ENCODE data around the gene NELFCD. TPM values are rescaled to one million over a fixed set of nuclear protein-coding genes. Genes with fewer than 3 reads are reported as not detected.

NELFCD gene
- total and polyA plus RNA-seq, 2 donors: 42.2 to 60.6 TPM

DNA sequence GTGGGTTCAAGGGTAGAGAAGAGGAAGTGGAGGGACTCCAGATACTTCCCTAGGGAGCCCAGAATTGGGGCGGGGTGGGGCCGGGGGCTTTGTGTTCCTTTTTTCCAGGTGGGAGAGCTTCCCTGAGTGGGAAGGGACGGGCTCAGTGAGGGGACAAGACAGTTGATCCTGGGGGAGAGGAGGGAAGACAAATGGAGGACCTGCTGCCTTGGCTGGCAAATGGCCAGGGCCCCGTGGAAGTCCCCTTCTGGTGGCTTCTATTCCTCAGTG is 23.4 kb downstream of the NELFCD start:
- Histone ChIP-seq H3K4me1 (ENCODE audit: control insufficient read depth in 2 of 2, insufficient read depth in 2 of 2, low read length in 2 of 2) (peaks cover 18 to 21% of the 10 kb centered on the region in 2 donors), H3K27ac (ENCODE audit: low read depth in 1 of 2, low read length in 1 of 2) (peak overlapping the region in 1 of 2 donors; percentile 0), H3K27me3 (ENCODE audit: control insufficient read depth in 2 of 2, insufficient read depth in 1 of 2, low read length in 1 of 2) (peaks cover 21 to 57% of the 10 kb centered on the region in 2 donors), H3K4me3 (ENCODE audit: low read length in 2 of 2) (no peak overlapping the region), H3K9me3 (ENCODE audit: control insufficient read depth in 2 of 2, insufficient read depth in 1 of 2, low read length in 1 of 2) (no peaks in the 10 kb centered on the region), H3K36me3 (ENCODE audit: control insufficient read depth in 2 of 2, insufficient read depth in 2 of 2, low read length in 1 of 2) (no peaks in the 10 kb centered on the region)
- 19% methylated on average over 4 of the region's 4 CpGs for WGBS
- DNase-seq (ENCODE audit: low read depth in 6 of 9, low spot score in 9 of 9): no peak

- peaks cover 23 to 57% of the 10 kb centered on the region in 2 donors for H3K27me3 ChIP-seq (ENCODE audit: control insufficient read depth in 2 of 2, insufficient read depth in 1 of 2, low read length in 1 of 2)
- WGBS: 8% methylated on average over 17 of the region's 17 CpGs
- H3K4me1 ChIP-seq (ENCODE audit: control insufficient read depth in 2 of 2, insufficient read depth in 2 of 2, low read length in 2 of 2): peaks cover 18 to 21% of the 10 kb centered on the region in 2 donors
- H3K36me3 ChIP-seq (ENCODE audit: control insufficient read depth in 2 of 2, insufficient read depth in 2 of 2, low read length in 1 of 2): no peaks in the 10 kb centered on the region
- H3K27ac ChIP-seq (ENCODE audit: low read depth in 1 of 2, low read length in 1 of 2): peak overlapping the region; percentile 26 to 36
- no peaks in the 10 kb centered on the region for H3K9me3 ChIP-seq (ENCODE audit: control insufficient read depth in 2 of 2, insufficient read depth in 1 of 2, low read length in 1 of 2)
- H3K4me3 ChIP-seq (ENCODE audit: low read length in 2 of 2): no peak overlapping the region
- DNase-seq (ENCODE audit: low read depth in 6 of 9, low spot score in 9 of 9): peak in 2 of 9 donors; percentile 32 to 61
Observed at GRCh38 chr20:59004763-59005522, 23.9 kb downstream of the NELFCD start.

DNA sequence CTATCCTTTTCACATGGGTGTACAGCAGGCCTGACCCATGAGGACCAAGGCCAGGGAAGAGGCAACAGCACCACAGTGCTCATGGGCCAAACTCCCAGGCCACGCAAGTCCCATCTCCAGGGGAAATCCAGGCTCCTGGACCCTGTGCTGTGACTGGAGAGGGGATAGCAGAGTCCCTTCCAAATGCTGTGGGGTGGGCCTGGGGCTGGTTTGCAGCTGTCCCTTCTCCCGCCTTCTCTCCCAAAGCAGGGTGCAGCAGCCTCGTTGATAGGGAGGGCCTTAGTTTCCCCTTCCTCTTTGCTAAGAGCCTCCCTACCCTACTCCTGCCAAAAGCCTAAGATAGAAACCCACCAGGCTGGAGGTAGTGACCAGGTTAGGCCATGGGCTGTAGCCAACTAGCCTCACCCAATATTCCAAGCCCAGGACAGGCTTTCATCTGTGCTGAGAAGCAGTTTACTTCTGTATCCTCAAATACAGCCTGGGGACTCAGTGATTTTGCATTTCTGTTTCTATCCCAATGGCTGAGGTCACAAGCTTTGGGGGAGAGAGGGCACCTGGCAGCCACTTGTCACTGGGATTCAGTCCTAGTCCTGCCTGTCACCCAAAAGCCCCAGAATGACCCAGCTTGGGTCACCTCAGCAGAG is 24.6 kb downstream of the NELFCD start:
- peaks cover 18 to 27% of the 10 kb centered on the region in 2 donors for H3K4me1 ChIP-seq (ENCODE audit: control insufficient read depth in 2 of 2, insufficient read depth in 2 of 2, low read length in 2 of 2)

GRCh38 chr20:59006167-59006863 is 25.3 kb downstream of the NELFCD start:
- WGBS: 58% methylated on average over 29 of the region's 29 CpGs
- Histone ChIP-seq H3K27ac (ENCODE audit: low read depth in 1 of 2, low read length in 1 of 2) (peak overlapping the region; percentile 26 to 54), H3K36me3 (ENCODE audit: control insufficient read depth in 2 of 2, insufficient read depth in 2 of 2, low read length in 1 of 2) (no peaks in the 10 kb centered on the region), H3K27me3 (ENCODE audit: control insufficient read depth in 2 of 2, insufficient read depth in 1 of 2, low read length in 1 of 2) (peaks cover 23 to 57% of the 10 kb centered on the region in 2 donors), H3K4me1 (ENCODE audit: control insufficient read depth in 2 of 2, insufficient read depth in 2 of 2, low read length in 2 of 2) (peaks cover 18 to 31% of the 10 kb centered on the region in 2 donors), H3K9me3 (ENCODE audit: control insufficient read depth in 2 of 2, insufficient read depth in 1 of 2, low read length in 1 of 2) (no peaks in the 10 kb centered on the region), H3K4me3 (ENCODE audit: low read length in 2 of 2) (peak overlapping the region; percentile 33 to 55)
- no peak for DNase-seq (ENCODE audit: low read depth in 6 of 9, low spot score in 9 of 9)

More for the DNA sequence above, 24.6 kb downstream of the NELFCD start:
- Histone ChIP-seq H3K27ac (ENCODE audit: low read depth in 1 of 2, low read length in 1 of 2) (peak overlapping the region; percentile 26 to 56), H3K36me3 (ENCODE audit: control insufficient read depth in 2 of 2, insufficient read depth in 2 of 2, low read length in 1 of 2) (no peaks in the 10 kb centered on the region), H3K27me3 (ENCODE audit: control insufficient read depth in 2 of 2, insufficient read depth in 1 of 2, low read length in 1 of 2) (peaks cover 23 to 57% of the 10 kb centered on the region in 2 donors), H3K4me3 (ENCODE audit: low read length in 2 of 2) (peak overlapping the region in 1 of 2 donors; percentile 33), H3K9me3 (ENCODE audit: control insufficient read depth in 2 of 2, insufficient read depth in 1 of 2, low read length in 1 of 2) (no peaks in the 10 kb centered on the region)
- WGBS: 82% methylated on average over 3 of the region's 3 CpGs
- DNase-seq (ENCODE audit: low read depth in 6 of 9, low spot score in 9 of 9): no peak

GRCh38 chr20:59006864-59007664 is 26.0 kb downstream of the NELFCD start, which contains the start of gene CTSZ:
Gene CTSZ, minus strand, starts transcription at chr20:59007254. Its CDS starts 126 bp downstream, at chr20:59007128.
- no peak for DNase-seq (ENCODE audit: low read depth in 6 of 9, low spot score in 9 of 9)
- Histone ChIP-seq H3K9me3 (ENCODE audit: control insufficient read depth in 2 of 2, insufficient read depth in 1 of 2, low read length in 1 of 2) (no peaks in the 10 kb centered on the region), H3K27me3 (ENCODE audit: control insufficient read depth in 2 of 2, insufficient read depth in 1 of 2, low read length in 1 of 2) (peaks cover 23 to 57% of the 10 kb centered on the region in 2 donors), H3K36me3 (ENCODE audit: control insufficient read depth in 2 of 2, insufficient read depth in 2 of 2, low read length in 1 of 2) (no peaks in the 10 kb centered on the region), H3K27ac (ENCODE audit: low read depth in 1 of 2, low read length in 1 of 2) (peak within 1 kb of the TSS; percentile 26 to 60), H3K4me3 (ENCODE audit: low read length in 2 of 2) (peak within 1 kb of the TSS; percentile 33 to 55), H3K4me1 (ENCODE audit: control insufficient read depth in 2 of 2, insufficient read depth in 2 of 2, low read length in 2 of 2) (peaks cover 18 to 36% of the 10 kb centered on the region in 2 donors)
- 4% methylated on average over 82 of the region's 82 CpGs for WGBS

- H3K27me3 ChIP-seq (ENCODE audit: control insufficient read depth in 2 of 2, insufficient read depth in 1 of 2, low read length in 1 of 2): peaks cover 23 to 53% of the 10 kb centered on the region in 2 donors
- DNase-seq (ENCODE audit: low read depth in 6 of 9, low spot score in 9 of 9): peak in 1 of 9 donors; percentile 30
- H3K27ac ChIP-seq (ENCODE audit: low read depth in 1 of 2, low read length in 1 of 2): peak overlapping the region in 1 of 2 donors; percentile 4
- no peaks in the 10 kb centered on the region for H3K36me3 ChIP-seq (ENCODE audit: control insufficient read depth in 2 of 2, insufficient read depth in 2 of 2, low read length in 1 of 2)
- H3K4me1 ChIP-seq (ENCODE audit: control insufficient read depth in 2 of 2, insufficient read depth in 2 of 2, low read length in 2 of 2): peaks cover 18 to 36% of the 10 kb centered on the region in 2 donors
- WGBS: 54% methylated on average over 24 of the region's 24 CpGs
- no peak overlapping the region for H3K4me3 ChIP-seq (ENCODE audit: low read length in 2 of 2)
- H3K9me3 ChIP-seq (ENCODE audit: control insufficient read depth in 2 of 2, insufficient read depth in 1 of 2, low read length in 1 of 2): no peaks in the 10 kb centered on the region
Observed at GRCh38 chr20:59007665-59008511, 26.8 kb downstream of the NELFCD start.

DNA sequence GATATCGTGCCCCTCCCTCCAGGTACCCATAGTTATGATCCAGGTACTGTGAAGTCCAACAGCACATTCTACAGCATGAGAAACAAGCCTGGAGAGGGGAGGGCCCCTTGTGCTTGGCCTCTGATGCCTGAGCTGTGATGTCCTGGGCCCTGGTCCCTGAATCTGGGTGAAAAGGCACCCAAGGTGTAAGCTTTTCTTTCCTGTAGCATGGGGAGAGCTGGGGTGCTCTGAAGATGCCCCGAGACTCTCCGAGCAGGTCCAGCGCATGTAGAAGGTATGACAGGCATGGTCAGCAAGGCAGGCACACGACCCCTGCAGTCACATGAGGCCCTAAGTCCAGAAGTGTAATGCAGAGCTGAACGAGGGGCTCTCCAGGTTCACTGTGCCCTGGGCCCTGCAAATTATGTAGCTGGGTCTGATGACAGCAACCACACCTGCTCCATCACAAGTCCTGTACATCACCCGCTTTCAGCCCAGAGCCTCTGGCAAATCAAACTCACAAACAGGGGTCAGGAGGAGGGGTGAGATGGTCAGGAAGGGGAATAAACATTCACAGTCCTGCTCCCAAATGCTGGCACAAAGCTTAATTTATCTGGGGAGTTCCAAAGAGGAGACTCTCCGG is 27.8 kb downstream of the NELFCD start:
- DNase-seq (ENCODE audit: low read depth in 6 of 9, low spot score in 9 of 9): no peak
- Histone ChIP-seq H3K9me3 (ENCODE audit: control insufficient read depth in 2 of 2, insufficient read depth in 1 of 2, low read length in 1 of 2) (no peaks in the 10 kb centered on the region), H3K36me3 (ENCODE audit: control insufficient read depth in 2 of 2, insufficient read depth in 2 of 2, low read length in 1 of 2) (no peaks in the 10 kb centered on the region), H3K4me1 (ENCODE audit: control insufficient read depth in 2 of 2, insufficient read depth in 2 of 2, low read length in 2 of 2) (peaks cover 23 to 42% of the 10 kb centered on the region in 2 donors), H3K4me3 (ENCODE audit: low read length in 2 of 2) (no peak overlapping the region), H3K27me3 (ENCODE audit: control insufficient read depth in 2 of 2, insufficient read depth in 1 of 2, low read length in 1 of 2) (peaks cover 23 to 50% of the 10 kb centered on the region in 2 donors), H3K27ac (ENCODE audit: low read depth in 1 of 2, low read length in 1 of 2) (no peak overlapping the region)
- 95% methylated on average over 8 of the region's 8 CpGs for WGBS

Data from thymus (tissue), 11 donors.